Liver (tissue), 9 donors: ENCODE measurements around the gene DYRK1A. TPM values are rescaled to one million over a fixed set of nuclear protein-coding genes. Genes with fewer than 3 reads are reported as not detected.

Experiments used
- DNase-seq: peaks from one replicate; pipeline ENCODE4 v3.0.0-alpha.2; 2017; ENCODE audit warnings: low spot score
- H3K27ac ChIP-seq, 2 donors: one replicate each; pipeline ENCODE4 v1.7.0; 2013; ENCODE audit warnings: inconsistent platforms in 2 of 2, low read length in 2 of 2, control low read depth in 1 of 2, low read depth in 1 of 2, mild to moderate bottlenecking in 1 of 2
- H3K27me3 ChIP-seq, 4 donors: one replicate each; pipeline versions ENCODE4 v1.6.1 to v1.7.0; 2013; ENCODE audit warnings: low read length in 3 of 4, inconsistent platforms in 1 of 4, mild to moderate bottlenecking in 1 of 4, moderate library complexity in 1 of 4; ENCODE audit not compliant: control insufficient read depth in 4 of 4, insufficient read depth in 4 of 4
- H3K36me3 ChIP-seq, 4 donors: one replicate each; pipeline versions ENCODE4 v1.6.1 to v1.7.0; 2013; ENCODE audit warnings: low read length in 3 of 4, mild to moderate bottlenecking in 3 of 4, low read depth in 1 of 4, moderate library complexity in 1 of 4; ENCODE audit not compliant: control insufficient read depth in 4 of 4, insufficient read depth in 3 of 4
- H3K4me1 ChIP-seq, 4 donors: one replicate each; pipeline versions ENCODE4 v1.6.1 to v1.7.0; 2013; ENCODE audit warnings: low read length in 3 of 4, mild to moderate bottlenecking in 3 of 4, moderate library complexity in 1 of 4; ENCODE audit not compliant: control insufficient read depth in 4 of 4, insufficient read depth in 4 of 4
- H3K4me3 ChIP-seq, 3 donors: one replicate each; pipeline versions ENCODE4 v1.6.1 to v1.7.0; 2013; ENCODE audit warnings: low read length in 3 of 3, control low read depth in 1 of 3, low read depth in 1 of 3, mild to moderate bottlenecking in 1 of 3
- H3K9ac ChIP-seq, 2 donors: one replicate each; pipeline ENCODE4 v1.7.0; 2013; ENCODE audit warnings: low read length in 2 of 2, mild to moderate bottlenecking in 2 of 2, moderate library complexity in 2 of 2, control low read depth in 1 of 2, low read depth in 1 of 2
- H3K9me3 ChIP-seq, 4 donors: one replicate each; pipeline versions ENCODE4 v1.6.1 to v1.7.0; 2013; ENCODE audit warnings: low read length in 3 of 4; ENCODE audit not compliant: control insufficient read depth in 4 of 4
- ATF3 ChIP-seq: IDR thresholded peaks from 2 replicates; pipeline ENCODE4 v1.6.1; 2016; ENCODE audit warnings: antibody characterized with exemption
- CTCF ChIP-seq: fragments of 150-350 bp; IDR thresholded peaks from 2 replicates; pipeline ENCODE4 v1.5.1; 2017; ENCODE audit warnings: improper control_type of control experiment, low read depth, low read length; ENCODE audit not compliant: missing input control
- EGR1 ChIP-seq, 2 donors: IDR thresholded peaks; 2 replicates each; pipeline ENCODE4 v1.6.1; 2016 to 2018; ENCODE audit warnings: antibody characterized with exemption in 2 of 2, low read depth in 2 of 2
- FOXA1 ChIP-seq: IDR thresholded peaks from 2 replicates; pipeline ENCODE4 v1.6.1; 2016; ENCODE audit warnings: antibody characterized with exemption
- FOXA2 ChIP-seq: IDR thresholded peaks from 2 replicates; pipeline ENCODE4 v1.6.1; 2016; ENCODE audit warnings: antibody characterized with exemption
- GABPA ChIP-seq, 2 donors: IDR thresholded peaks in 1 of 2; conservative IDR thresholded peaks in 1 of 2; 2 replicates each; pipeline ENCODE4 v1.6.1; 2016; ENCODE audit warnings: antibody characterized with exemption in 2 of 2, mild to moderate bottlenecking in 1 of 2, moderate library complexity in 1 of 2
- HNF4A ChIP-seq, 2 donors: conservative IDR thresholded peaks; 2 replicates each; pipeline ENCODE4 v1.6.1; 2016; ENCODE audit warnings: antibody characterized with exemption in 2 of 2, mild to moderate bottlenecking in 2 of 2
- HNF4G ChIP-seq: IDR thresholded peaks from 2 replicates; pipeline ENCODE4 v1.6.1; 2016; ENCODE audit warnings: antibody characterized with exemption
- JUND ChIP-seq, 2 donors: IDR thresholded peaks; 2 replicates each; pipeline ENCODE4 v1.6.1; 2016; ENCODE audit warnings: antibody characterized with exemption in 2 of 2
- MAX ChIP-seq: IDR thresholded peaks from 2 replicates; pipeline ENCODE4 v1.6.1; 2016; ENCODE audit warnings: antibody characterized with exemption
- NR2F2 ChIP-seq: IDR thresholded peaks from 2 replicates; pipeline ENCODE4 v1.6.1; 2016; ENCODE audit warnings: antibody characterized with exemption
- RAD21 ChIP-seq, 2 donors: IDR thresholded peaks; 2 replicates each; pipeline ENCODE4 v1.6.1; 2016; ENCODE audit warnings: antibody characterized with exemption in 2 of 2, mild to moderate bottlenecking in 2 of 2
- REST ChIP-seq: IDR thresholded peaks from 2 replicates; pipeline ENCODE4 v1.6.1; 2016; ENCODE audit warnings: antibody characterized with exemption, mild to moderate bottlenecking
- RXRA ChIP-seq, 2 donors: IDR thresholded peaks; 2 replicates each; pipeline ENCODE4 v1.6.1; 2017 to 2018; ENCODE audit warnings: antibody characterized with exemption in 2 of 2, mild to moderate bottlenecking in 1 of 2
- SP1 ChIP-seq: IDR thresholded peaks from 2 replicates; pipeline ENCODE4 v1.6.1; 2018; ENCODE audit warnings: antibody characterized with exemption, mild to moderate bottlenecking
- TAF1 ChIP-seq: conservative IDR thresholded peaks from 2 replicates; pipeline ENCODE4 v1.6.1; 2016; ENCODE audit warnings: antibody characterized with exemption, mild to moderate bottlenecking
- YY1 ChIP-seq: IDR thresholded peaks from 2 replicates; pipeline ENCODE4 v1.6.1; 2016; ENCODE audit warnings: antibody characterized with exemption, mild to moderate bottlenecking
- ZBTB33 ChIP-seq: IDR thresholded peaks from 2 replicates; pipeline ENCODE4 v1.6.1; 2016; ENCODE audit warnings: antibody characterized with exemption
- WGBS: extraction: QIAGEN DNeasy Blood & Tissue Kit; methylation state at CpG from one replicate; pipeline ENCODE4 v1.1.7; 2013; 5-methylcytosine and 5-hydroxymethylcytosine counted together
- polyA plus RNA-seq, 2 donors: library from polyadenylated mRNA; stranded (reverse) in 1 of 2; unstranded in 1 of 2; fragments of 200-250 nt in 1 of 2; fragments of >200 nt in 1 of 2; fragmentation: Nextera tagmentation in 1 of 2; extraction: Ambion mirVana in 1 of 2; gene quantifications; one replicate each; pipeline versions ENCODE4 v1.2.1 to v1.2.3, GENCODE V29; 2013 to 2015
- total RNA-seq, 2 donors: library from RNA; depleted of rRNA; stranded (reverse); fragments of >200 nt; gene quantifications; one replicate each; pipeline ENCODE4 v1.2.3, GENCODE V29; 2014
- donor health status: healthy.
- donor health status: healthy.
- donor health status: healthy.
- donor health status: healthy.
- donor health status: healthy.

DYRK1A gene
- total and polyA plus RNA-seq, 4 donors = 5.1 to 58.3 (median 22.9) TPM

- no peak for DNase-seq
- Histone ChIP-seq H3K27ac (no peak overlapping the region), H3K36me3 (no peaks in the 10 kb centered on the region), H3K9me3 (no peaks in the 10 kb centered on the region), H3K4me3 (no peak overlapping the region), H3K4me1 (peaks cover 8 to 36% (median 15%) of the 10 kb centered on the region in 4 donors), H3K27me3 (no peaks in the 10 kb centered on the region), H3K9ac (no peak overlapping the region)
- TF ChIP-seq HNF4A (conservative IDR thresholded peaks at IDR 0.05) (no peak), ATF3 (no peak), SP1 (no peak), RXRA (IDR thresholded peaks at IDR 0.05) (no peak), FOXA1 (no peak), EGR1 (IDR thresholded peaks at IDR 0.05; ENCODE audit: low read depth in 2 of 2) (no peak)
- 73% methylated on average over 5 of the region's 5 CpGs for WGBS
Measured at GRCh38 chr21:37389456-37389855, 22.9 kb downstream of the DYRK1A start.

GRCh38 chr21:37391666-37392065, 25.1 kb downstream of the DYRK1A start:
- Histone ChIP-seq H3K36me3 (no peaks in the 10 kb centered on the region), H3K9me3 (no peaks in the 10 kb centered on the region), H3K4me3 (no peak overlapping the region), H3K9ac (no peak overlapping the region), H3K4me1 (peaks cover 0 to 32% (median 7%) of the 10 kb centered on the region in 4 donors), H3K27ac (no peak overlapping the region), H3K27me3 (no peaks in the 10 kb centered on the region)
- TF ChIP-seq CTCF (no peak), EGR1 (IDR thresholded peaks at IDR 0.05; ENCODE audit: low read depth in 2 of 2) (no peak), HNF4G (no peak), HNF4A (conservative IDR thresholded peaks at IDR 0.05) (no peak), GABPA (IDR thresholded peaks at IDR 0.05 in 1 of 2, conservative IDR thresholded peaks at IDR 0.05 in 1 of 2) (no peak), RAD21 (IDR thresholded peaks at IDR 0.05) (no peak), YY1 (no peak), ATF3 (no peak), JUND (IDR thresholded peaks at IDR 0.05) (no peak), FOXA2 (no peak), TAF1 (no peak), REST (no peak), FOXA1 (no peak), RXRA (IDR thresholded peaks at IDR 0.05) (no peak), SP1 (no peak), NR2F2 (no peak), MAX (no peak), ZBTB33 (no peak)
- no peak for DNase-seq
- WGBS = 78% methylated on average over 3 of the region's 3 CpGs
